OCI-LY1 (cell line): Measurements from ENCODE around the gene CCL19.

ENCODE experiments used
- H2AFZ ChIP-seq: fragments of 200-600 bp; sonication (generic), shearing (Covaris generic); 2 replicates; pipeline ENCODE4 v1.6.0; 2014; ENCODE audit warnings: antibody characterized with exemption, mild to moderate bottlenecking, low read length
- H3F3A ChIP-seq: fragments of 200-600 bp; sonication (generic), shearing (Covaris generic); 2 replicates; pipeline ENCODE4 v1.6.0; 2014; ENCODE audit warnings: mild to moderate bottlenecking, antibody characterized with exemption, low read length, moderate library complexity; ENCODE audit not compliant: insufficient read depth
- H3K27ac ChIP-seq: fragments of 200-600 bp; sonication (generic); 2 replicates; pipeline ENCODE4 v1.5.1; 2014; ENCODE audit warnings: low read length, mixed run types, mild to moderate bottlenecking, low read depth; ENCODE audit not compliant: poor library complexity, severe bottlenecking
- H3K27me3 ChIP-seq: fragments of 200-600 bp; sonication (generic); 2 replicates; pipeline ENCODE4 v1.6.0; 2014; ENCODE audit warnings: antibody characterized with exemption, mild to moderate bottlenecking, low read length, moderate library complexity; ENCODE audit not compliant: insufficient read depth
- H3K36me3 ChIP-seq: fragments of 200-600 bp; sonication (generic); 2 replicates; pipeline ENCODE4 v1.6.1; 2014; ENCODE audit warnings: mild to moderate bottlenecking, antibody characterized with exemption, low read length, moderate library complexity, mixed read lengths; ENCODE audit not compliant: insufficient read depth
- H3K4me1 ChIP-seq: fragments of 200-600 bp; sonication (generic); 2 replicates; pipeline ENCODE4 v1.5.1; 2014; ENCODE audit warnings: mild to moderate bottlenecking, low read length, moderate library complexity; ENCODE audit not compliant: insufficient read depth, severe bottlenecking
- H3K4me2 ChIP-seq: fragments of 200-600 bp; sonication (generic), shearing (Covaris generic); 2 replicates; pipeline ENCODE4 v1.6.1; 2014; ENCODE audit warnings: low read length
- H3K4me3 ChIP-seq: fragments of 200-600 bp; sonication (generic); 2 replicates; pipeline ENCODE4 v1.5.1; 2014; ENCODE audit warnings: low read length, low read depth, mild to moderate bottlenecking, mixed read lengths; ENCODE audit not compliant: poor library complexity, severe bottlenecking
- H3K79me2 ChIP-seq: fragments of 200-600 bp; shearing (Covaris generic); 2 replicates; pipeline ENCODE4 v1.6.1; 2016; ENCODE audit warnings: mixed run types, low read length, mixed read lengths; ENCODE audit not compliant: insufficient read depth
- H3K9ac ChIP-seq: fragments of 200-600 bp; sonication (generic), shearing (Covaris generic); 2 replicates; pipeline ENCODE4 v1.6.1; 2014; ENCODE audit warnings: mild to moderate bottlenecking, low read length, mixed read lengths
- H3K9me2 ChIP-seq: fragments of 200-600 bp; sonication (generic), shearing (Covaris generic); 2 replicates; pipeline ENCODE4 v1.6.1; 2014; ENCODE audit warnings: low read depth, mild to moderate bottlenecking, low read length, mixed read lengths
- H3K9me3 ChIP-seq: fragments of 200-600 bp; shearing (Covaris generic); 2 replicates; pipeline ENCODE4 v1.6.1; 2014; ENCODE audit warnings: low read length, mixed read lengths
- H4K20me1 ChIP-seq: fragments of 200-600 bp; sonication (generic), shearing (Covaris generic); 2 replicates; pipeline ENCODE4 v1.6.0; 2016; ENCODE audit warnings: mild to moderate bottlenecking, low read length; ENCODE audit not compliant: insufficient read depth
- EZH2 ChIP-seq: fragments of 200-600 bp; sonication (generic), shearing (Covaris generic); IDR thresholded peaks from 2 replicates; pipeline ENCODE4 v1.8.0; 2017; ENCODE audit warnings: borderline replicate concordance, mixed run types, mild to moderate bottlenecking, antibody characterized with exemption, low read length, moderate library complexity, mixed read lengths
- TF ChIP-seq, protein P1 (sequence below): fragments of 200-600 bp; sonication (generic), shearing (Covaris generic); IDR thresholded peaks from 2 replicates; pipeline ENCODE4 v1.5.1; 2017; ENCODE audit warnings: mild to moderate bottlenecking, antibody characterized with exemption, low read length, moderate library complexity, mixed read lengths

Gene CCL19

GRCh38 chr9:34653151-34654072 lies 37.7 kb downstream of the CCL19 start:
- TF ChIP-seq, protein P1, sequence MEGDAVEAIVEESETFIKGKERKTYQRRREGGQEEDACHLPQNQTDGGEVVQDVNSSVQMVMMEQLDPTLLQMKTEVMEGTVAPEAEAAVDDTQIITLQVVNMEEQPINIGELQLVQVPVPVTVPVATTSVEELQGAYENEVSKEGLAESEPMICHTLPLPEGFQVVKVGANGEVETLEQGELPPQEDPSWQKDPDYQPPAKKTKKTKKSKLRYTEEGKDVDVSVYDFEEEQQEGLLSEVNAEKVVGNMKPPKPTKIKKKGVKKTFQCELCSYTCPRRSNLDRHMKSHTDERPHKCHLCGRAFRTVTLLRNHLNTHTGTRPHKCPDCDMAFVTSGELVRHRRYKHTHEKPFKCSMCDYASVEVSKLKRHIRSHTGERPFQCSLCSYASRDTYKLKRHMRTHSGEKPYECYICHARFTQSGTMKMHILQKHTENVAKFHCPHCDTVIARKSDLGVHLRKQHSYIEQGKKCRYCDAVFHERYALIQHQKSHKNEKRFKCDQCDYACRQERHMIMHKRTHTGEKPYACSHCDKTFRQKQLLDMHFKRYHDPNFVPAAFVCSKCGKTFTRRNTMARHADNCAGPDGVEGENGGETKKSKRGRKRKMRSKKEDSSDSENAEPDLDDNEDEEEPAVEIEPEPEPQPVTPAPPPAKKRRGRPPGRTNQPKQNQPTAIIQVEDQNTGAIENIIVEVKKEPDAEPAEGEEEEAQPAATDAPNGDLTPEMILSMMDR, result no peak
- no peak for TF ChIP-seq EZH2
- Histone ChIP-seq H3K4me1 (peaks cover 11% of the 10 kb centered on the region), H3F3A (no peaks in the 10 kb centered on the region), H3K9me3 (no peaks in the 10 kb centered on the region), H3K4me2 (no peak overlapping the region), H3K27me3 (no peaks in the 10 kb centered on the region; the same call in 1 of the 2 replicates), H3K27ac (no peak overlapping the region), H3K36me3 (peaks cover 29% of the 10 kb centered on the region), H3K79me2 (no peaks in the 10 kb centered on the region), H3K4me3 (no peak overlapping the region), H3K9me2 (no peaks in the 10 kb centered on the region), H2AFZ (no peak overlapping the region), H3K9ac (no peak overlapping the region), H4K20me1 (no peaks in the 10 kb centered on the region)

- peaks cover 35% of the 10 kb centered on the region for H3K36me3 ChIP-seq
- H3K9me3 ChIP-seq, result no peaks in the 10 kb centered on the region
- H3K4me1 ChIP-seq, result peaks cover 18% of the 10 kb centered on the region
- TF ChIP-seq EZH2, result no peak
- TF ChIP-seq, protein P1, result no peak
- no peaks in the 10 kb centered on the region for H3K79me2 ChIP-seq
- no peak overlapping the region for H3K4me3 ChIP-seq
- H2AFZ ChIP-seq, result no peak overlapping the region
- H3F3A ChIP-seq, result no peaks in the 10 kb centered on the region
- H3K4me2 ChIP-seq, result peak overlapping the region; percentile 46; the same call in 1 of the 2 replicates
- H4K20me1 ChIP-seq, result no peaks in the 10 kb centered on the region
- H3K9me2 ChIP-seq, result no peaks in the 10 kb centered on the region
- H3K9ac ChIP-seq, result no peak overlapping the region; the same call in 1 of the 2 replicates
- H3K27ac ChIP-seq, result no peak overlapping the region
- H3K27me3 ChIP-seq, result no peaks in the 10 kb centered on the region; the same call in 1 of the 2 replicates
Measured at GRCh38 chr9:34652602-34653000, 38.5 kb downstream of the CCL19 start.

DNA sequence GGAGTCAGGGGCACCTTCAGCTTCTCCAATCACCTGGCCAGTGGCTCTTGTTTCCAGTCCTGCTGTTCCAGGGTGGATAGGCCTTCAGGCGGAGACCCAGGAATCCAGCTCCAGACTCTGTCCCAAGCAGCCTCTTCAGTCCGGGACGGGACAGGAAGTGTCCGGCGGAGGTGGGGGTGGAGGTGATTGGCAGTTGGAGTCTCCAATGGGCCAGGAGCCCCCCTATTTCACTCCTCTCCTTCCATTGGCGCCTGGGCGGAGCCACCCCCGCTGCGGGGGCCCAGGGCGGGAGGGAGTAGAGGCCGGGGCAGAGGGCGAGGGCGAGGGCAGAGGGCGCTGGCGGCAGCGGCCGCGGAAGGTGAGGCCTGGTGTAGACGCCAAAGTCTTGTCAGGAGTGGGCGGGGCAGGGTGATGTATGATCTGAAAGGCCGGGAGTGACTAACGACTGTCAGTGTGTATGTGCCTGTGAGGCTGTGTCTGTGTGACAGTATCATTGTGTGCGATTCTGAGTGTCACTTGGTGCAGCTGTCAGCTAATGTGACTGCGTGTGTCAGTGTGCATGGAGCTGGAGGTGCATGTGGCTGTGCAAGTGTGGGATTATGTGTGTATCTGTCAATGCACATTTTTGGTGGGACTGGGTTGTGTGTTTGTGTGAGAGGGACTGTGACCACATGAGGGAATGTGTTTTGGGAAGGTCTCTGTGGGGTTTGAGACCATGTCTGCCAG lies 39.0 kb downstream of the CCL19 start, which contains the start of gene IL11RA:
TSS of gene IL11RA (plus strand) at position 310 of the 726 bp plus-strand sequence. CDS start 3,033 bp downstream, outside the sequence.
- Histone ChIP-seq H4K20me1 (no peaks in the 10 kb centered on the region), H3K9me2 (no peaks in the 10 kb centered on the region), H3K79me2 (no peaks in the 10 kb centered on the region), H3K27me3 (no peaks in the 10 kb centered on the region; the same call in 1 of the 2 replicates), H3K36me3 (peaks cover 35% of the 10 kb centered on the region), H2AFZ (no peak within 1 kb of the TSS), H3K4me2 (peak within 1 kb of the TSS; percentile 46), H3K9ac (no peak within 1 kb of the TSS; the same call in 1 of the 2 replicates), H3K9me3 (no peaks in the 10 kb centered on the region), H3F3A (no peaks in the 10 kb centered on the region), H3K4me3 (peak within 1 kb of the TSS; percentile 29), H3K27ac (no peak within 1 kb of the TSS), H3K4me1 (peaks cover 24% of the 10 kb centered on the region)
- no peak for TF ChIP-seq EZH2
- TF ChIP-seq, protein P1, result no peak
